ENCODE results near the gene MPPED1. TPM values are rescaled to one million over a fixed set of nuclear protein-coding genes. Genes with fewer than 3 reads are reported as not detected.

The MPPED1 gene
- total and polyA plus RNA-seq, 2 experiments from 2014 or later, result 0.30 to 0.97 TPM

DNA sequence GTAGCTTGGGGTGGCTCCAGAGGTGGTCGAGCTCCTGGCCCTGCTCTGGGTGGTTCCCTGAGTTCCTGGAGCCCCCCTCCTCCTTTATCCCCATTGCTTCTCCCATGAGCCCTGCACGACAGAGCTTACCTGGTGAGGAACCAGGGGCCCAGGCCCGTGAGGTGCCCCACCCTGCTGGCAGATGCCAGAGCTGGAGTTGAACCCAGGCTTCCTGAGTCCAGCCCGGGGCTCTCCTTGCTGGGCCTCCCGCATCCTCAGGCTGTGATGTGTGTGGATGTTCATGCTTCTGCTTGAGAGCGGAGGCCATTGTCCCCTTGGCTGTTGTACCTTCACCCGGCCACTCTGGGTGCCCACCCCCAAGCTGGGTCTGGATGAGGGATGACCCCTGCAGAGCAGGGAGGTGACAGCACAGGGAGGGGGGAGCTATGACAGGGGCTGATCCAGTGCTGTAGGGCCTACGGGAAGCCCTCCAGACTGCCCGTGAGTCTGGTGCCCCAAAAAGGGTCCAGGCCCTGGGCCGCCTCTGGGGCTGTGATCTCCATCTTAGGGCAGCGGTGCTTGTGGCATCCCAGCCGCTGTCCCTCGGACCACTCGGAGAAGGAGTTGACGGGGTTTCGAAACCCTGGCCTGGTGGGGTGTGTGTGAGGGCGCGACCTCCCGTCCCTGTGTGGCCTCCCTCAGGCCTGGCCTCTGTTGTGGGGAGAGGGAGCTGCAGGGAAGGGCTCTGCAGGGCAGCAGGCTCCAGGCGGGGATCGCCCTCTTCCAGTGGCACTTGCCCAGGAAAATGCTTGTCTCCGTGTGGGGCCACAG is 14.4 kb downstream of the MPPED1 start:
- peaks cover under 1% of the 10 kb centered on the region for H3K27me3 ChIP-seq
- H3K4me1 ChIP-seq (ENCODE audit: insufficient read depth), result no peaks in the 10 kb centered on the region
- H3K4me3 ChIP-seq, result no peak overlapping the region
- 92% methylated on average over 22 of the region's 22 CpGs for WGBS (ENCODE audit: low lambda C conversion rate, missing lambda C conversion rate)
- no peak overlapping the region for H2AFZ ChIP-seq
- no peak overlapping the region for H3K27ac ChIP-seq
- no peaks in the 10 kb centered on the region for H3K9me3 ChIP-seq (ENCODE audit: low read depth)
- no peak overlapping the region for H3K4me2 ChIP-seq
- H4K20me1 ChIP-seq (ENCODE audit: insufficient read depth, poor library complexity, severe bottlenecking), result no peaks in the 10 kb centered on the region
- no peaks in the 10 kb centered on the region for H3K9me2 ChIP-seq (replicated peaks; ENCODE audit: insufficient read depth)
- DNase-seq (ENCODE audit: low spot score), result no peak
- no peaks in the 10 kb centered on the region for H3K36me3 ChIP-seq (replicated peaks; ENCODE audit: insufficient read depth, low read depth)
- H3K79me2 ChIP-seq, result no peaks in the 10 kb centered on the region
- TF ChIP-seq EZH2 (IDR thresholded peaks at IDR 0.05; ENCODE audit: borderline replicate concordance), result no peak
- TF ChIP-seq, protein P1, sequence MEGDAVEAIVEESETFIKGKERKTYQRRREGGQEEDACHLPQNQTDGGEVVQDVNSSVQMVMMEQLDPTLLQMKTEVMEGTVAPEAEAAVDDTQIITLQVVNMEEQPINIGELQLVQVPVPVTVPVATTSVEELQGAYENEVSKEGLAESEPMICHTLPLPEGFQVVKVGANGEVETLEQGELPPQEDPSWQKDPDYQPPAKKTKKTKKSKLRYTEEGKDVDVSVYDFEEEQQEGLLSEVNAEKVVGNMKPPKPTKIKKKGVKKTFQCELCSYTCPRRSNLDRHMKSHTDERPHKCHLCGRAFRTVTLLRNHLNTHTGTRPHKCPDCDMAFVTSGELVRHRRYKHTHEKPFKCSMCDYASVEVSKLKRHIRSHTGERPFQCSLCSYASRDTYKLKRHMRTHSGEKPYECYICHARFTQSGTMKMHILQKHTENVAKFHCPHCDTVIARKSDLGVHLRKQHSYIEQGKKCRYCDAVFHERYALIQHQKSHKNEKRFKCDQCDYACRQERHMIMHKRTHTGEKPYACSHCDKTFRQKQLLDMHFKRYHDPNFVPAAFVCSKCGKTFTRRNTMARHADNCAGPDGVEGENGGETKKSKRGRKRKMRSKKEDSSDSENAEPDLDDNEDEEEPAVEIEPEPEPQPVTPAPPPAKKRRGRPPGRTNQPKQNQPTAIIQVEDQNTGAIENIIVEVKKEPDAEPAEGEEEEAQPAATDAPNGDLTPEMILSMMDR (IDR thresholded peaks at IDR 0.05; ENCODE audit: poor library complexity), result no peak
- no peak for TF ChIP-seq EZH2phosphoT487 (IDR thresholded peaks at IDR 0.05; ENCODE audit: low read depth, severe bottlenecking, unreplicated experiment)

DNA sequence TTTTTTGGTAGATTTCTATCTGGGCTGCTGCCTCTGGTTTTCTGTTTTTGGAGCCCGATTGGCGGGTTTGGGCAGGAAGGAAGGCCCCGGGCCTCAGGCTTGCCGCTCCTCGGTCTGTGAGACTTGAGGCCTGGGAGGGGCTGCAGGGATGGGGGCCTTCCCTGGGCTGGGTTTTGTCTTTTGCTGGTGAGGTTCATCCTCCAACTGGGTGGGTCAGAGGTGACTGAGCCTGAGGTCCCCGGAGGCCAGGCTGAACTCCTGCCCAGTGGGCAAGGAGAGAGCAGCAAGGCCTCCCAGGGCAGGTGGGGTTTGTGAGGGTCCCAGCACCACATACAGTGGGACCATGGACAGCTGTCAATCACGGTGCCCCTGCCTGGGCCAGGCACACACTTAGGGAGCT is 15.0 kb downstream of the MPPED1 start:
- Histone ChIP-seq H3K9me3 (ENCODE audit: low read depth) (no peaks in the 10 kb centered on the region), H2AFZ (no peak overlapping the region), H3K27ac (no peak overlapping the region), H3K9me2 (replicated peaks; ENCODE audit: insufficient read depth) (no peaks in the 10 kb centered on the region), H3K36me3 (replicated peaks; ENCODE audit: insufficient read depth, low read depth) (no peaks in the 10 kb centered on the region), H3K79me2 (no peaks in the 10 kb centered on the region), H3K27me3 (peaks cover 7% of the 10 kb centered on the region), H4K20me1 (ENCODE audit: insufficient read depth, poor library complexity, severe bottlenecking) (no peaks in the 10 kb centered on the region), H3K4me1 (ENCODE audit: insufficient read depth) (no peaks in the 10 kb centered on the region), H3K4me2 (no peak overlapping the region), H3K4me3 (no peak overlapping the region)
- 74% methylated on average over 7 of the region's 7 CpGs for WGBS (ENCODE audit: low lambda C conversion rate, missing lambda C conversion rate)
- TF ChIP-seq EZH2phosphoT487 (IDR thresholded peaks at IDR 0.05; ENCODE audit: low read depth, severe bottlenecking, unreplicated experiment) (no peak), EZH2 (IDR thresholded peaks at IDR 0.05; ENCODE audit: borderline replicate concordance) (no peak)
- TF ChIP-seq, protein P1 (IDR thresholded peaks at IDR 0.05; ENCODE audit: poor library complexity), result no peak
- DNase-seq (ENCODE audit: low spot score), result no peak

DNA sequence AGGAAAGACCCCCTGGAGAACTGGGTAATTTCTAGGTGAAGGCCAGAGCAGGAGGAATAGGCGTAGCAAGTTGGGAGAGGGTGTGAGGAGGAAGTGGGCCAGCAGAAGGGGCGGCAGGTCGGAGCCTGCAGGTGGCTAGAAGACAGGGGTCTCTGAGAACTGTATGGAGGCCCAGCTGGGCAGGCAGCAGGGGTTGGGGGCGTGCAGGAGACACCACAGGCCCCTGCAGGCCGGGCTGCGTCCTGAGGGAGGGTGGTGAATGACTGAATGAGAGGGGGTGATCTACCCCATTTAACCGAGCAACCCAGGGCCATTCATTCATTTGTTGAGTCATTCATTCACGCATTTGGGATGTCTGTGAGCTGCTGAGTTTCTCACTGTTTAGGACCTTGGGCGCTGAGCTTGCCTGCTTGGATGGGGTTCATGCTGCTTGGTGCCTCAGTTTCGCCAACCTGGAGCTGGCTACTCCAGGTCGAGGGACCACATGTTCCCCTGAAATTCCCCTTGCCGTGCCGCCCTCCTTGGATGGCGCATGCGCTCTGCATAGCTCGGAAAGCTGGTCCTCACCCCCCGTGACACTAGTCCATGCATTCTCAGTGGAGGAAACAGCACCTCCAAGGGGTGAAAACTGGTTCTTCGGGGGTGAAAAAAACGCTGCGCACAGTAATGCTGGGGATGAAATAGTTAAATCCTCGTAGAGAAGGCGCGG is 15.6 kb downstream of the MPPED1 start:
- H3K79me2 ChIP-seq, result no peaks in the 10 kb centered on the region
- no peaks in the 10 kb centered on the region for H3K9me2 ChIP-seq (replicated peaks; ENCODE audit: insufficient read depth)
- no peaks in the 10 kb centered on the region for H3K36me3 ChIP-seq (replicated peaks; ENCODE audit: insufficient read depth, low read depth)
- peaks cover 12% of the 10 kb centered on the region for H3K27me3 ChIP-seq
- DNase-seq (ENCODE audit: low spot score), result no peak
- no peak overlapping the region for H3K4me3 ChIP-seq
- no peak overlapping the region for H3K4me2 ChIP-seq
- H4K20me1 ChIP-seq (ENCODE audit: insufficient read depth, poor library complexity, severe bottlenecking), result no peaks in the 10 kb centered on the region
- TF ChIP-seq EZH2phosphoT487 (IDR thresholded peaks at IDR 0.05; ENCODE audit: low read depth, severe bottlenecking, unreplicated experiment) (no peak), EZH2 (IDR thresholded peaks at IDR 0.05; ENCODE audit: borderline replicate concordance) (no peak)
- TF ChIP-seq, protein P1 (IDR thresholded peaks at IDR 0.05; ENCODE audit: poor library complexity), result no peak
- 80% methylated on average over 23 of the region's 23 CpGs for WGBS (ENCODE audit: low lambda C conversion rate, missing lambda C conversion rate)
- H3K9me3 ChIP-seq (ENCODE audit: low read depth), result no peaks in the 10 kb centered on the region
- no peaks in the 10 kb centered on the region for H3K4me1 ChIP-seq (ENCODE audit: insufficient read depth)
- no peak overlapping the region for H2AFZ ChIP-seq
- H3K27ac ChIP-seq, result no peak overlapping the region

All from hepatocyte (in vitro differentiated cells).